ENCODE data around the gene ATRAID. TPM values are rescaled to one million over a fixed set of nuclear protein-coding genes. Genes with fewer than 3 reads are reported as not detected.

ATRAID gene
- total RNA-seq, 1 experiment from 2014 or later, result 97.2 TPM

GRCh38 chr2:27251766-27252165 lies 39.9 kb downstream of the ATRAID start (continued):
- TF ChIP-seq E2F1 (CRISPR knock-in tag; IDR thresholded peaks at IDR 0.05) (no peak), ELF4 (CRISPR knock-in tag; IDR thresholded peaks at IDR 0.05; ENCODE audit: low read depth) (no peak), USF2 (CRISPR knock-in tag; IDR thresholded peaks at IDR 0.05) (no peak), NFE2L1 (CRISPR knock-in tag; IDR thresholded peaks at IDR 0.05) (no peak), NFATC4 (CRISPR knock-in tag; IDR thresholded peaks at IDR 0.05) (no peak), ZBTB21 (CRISPR knock-in tag; IDR thresholded peaks at IDR 0.05; ENCODE audit: borderline replicate concordance) (no peak), SMAD4 (CRISPR knock-in tag; IDR thresholded peaks at IDR 0.05) (no peak), ZNF219 (CRISPR knock-in tag; IDR thresholded peaks at IDR 0.05; ENCODE audit: borderline replicate concordance) (no peak), ATF6 (CRISPR knock-in tag; IDR thresholded peaks at IDR 0.05) (no peak), MXD4 (CRISPR knock-in tag; IDR thresholded peaks at IDR 0.05; ENCODE audit: borderline replicate concordance) (no peak), ATF1 (CRISPR knock-in tag; IDR thresholded peaks at IDR 0.05) (no peak), FOXJ3 (CRISPR knock-in tag; IDR thresholded peaks at IDR 0.05; ENCODE audit: borderline replicate concordance) (no peak), ZNF671 (CRISPR knock-in tag; IDR thresholded peaks at IDR 0.05) (no peak), OVOL2 (CRISPR knock-in tag; IDR thresholded peaks at IDR 0.05; ENCODE audit: borderline replicate concordance) (no peak), ZNF512 (CRISPR knock-in tag; IDR thresholded peaks at IDR 0.05; ENCODE audit: borderline replicate concordance) (no peak)

- H3K27me3 Mint-ChIP-seq (ENCODE audit: low read depth), result peaks cover 19% of the 10 kb centered on the region
- no peak for ATAC-seq
- TF ChIP-seq JUN (CRISPR knock-in tag; IDR thresholded peaks at IDR 0.05) (no peak), NFYB (CRISPR knock-in tag; conservative IDR thresholded peaks at IDR 0.05; ENCODE audit: low read depth) (no peak), ATF6 (CRISPR knock-in tag; IDR thresholded peaks at IDR 0.05) (no peak), SMAD3 (CRISPR knock-in tag; IDR thresholded peaks at IDR 0.05; ENCODE audit: borderline replicate concordance) (no peak), FOXK1 (CRISPR knock-in tag; IDR thresholded peaks at IDR 0.05) (no peak), MLX (CRISPR knock-in tag; IDR thresholded peaks at IDR 0.05) (no peak), PRDM15 (CRISPR knock-in tag; IDR thresholded peaks at IDR 0.05) (no peak), NR2C2 (CRISPR knock-in tag; IDR thresholded peaks at IDR 0.05) (no peak), SP1 (CRISPR knock-in tag; conservative IDR thresholded peaks at IDR 0.05) (no peak)
Observed at GRCh38 chr2:27255187-27255586, 43.3 kb downstream of the ATRAID start.

More at GRCh38 chr2:27255187-27255586, 43.3 kb downstream of the ATRAID start:
- H3K9me3 Mint-ChIP-seq, result no peaks in the 10 kb centered on the region
- peaks cover 18% of the 10 kb centered on the region for H3K4me1 Mint-ChIP-seq
- H3K27ac Mint-ChIP-seq, result no peak overlapping the region
- POLR2A ChIA-PET, result no interaction called here
- H3K36me3 Mint-ChIP-seq, result no peaks in the 10 kb centered on the region
- H3K4me3 Mint-ChIP-seq, result no peak overlapping the region
- CTCF ChIA-PET, result interaction anchor here (0.9 to 1.6 kb wide), 2 partner anchors 46 to 48 kb away, joined by 3 to 7 read pairs; no protein-coding TSS in a partner anchor
- DNase-seq (ENCODE audit: low spot score), result no peak
